CD1c-positive myeloid dendritic cell (primary cell): ENCODE measurements around the gene C9.
"Not testable (repeated sequence)": the region's sequence is repeated elsewhere in the genome, so short reads cannot be mapped to it uniquely, and the experiment has no call there.

ENCODE experiments used
- DNase-seq: peaks from one replicate; pipeline ENCODE4 v3.0.0-alpha.2; 2016; ENCODE audit errors: extremely low spot score

C9 gene

DNA sequence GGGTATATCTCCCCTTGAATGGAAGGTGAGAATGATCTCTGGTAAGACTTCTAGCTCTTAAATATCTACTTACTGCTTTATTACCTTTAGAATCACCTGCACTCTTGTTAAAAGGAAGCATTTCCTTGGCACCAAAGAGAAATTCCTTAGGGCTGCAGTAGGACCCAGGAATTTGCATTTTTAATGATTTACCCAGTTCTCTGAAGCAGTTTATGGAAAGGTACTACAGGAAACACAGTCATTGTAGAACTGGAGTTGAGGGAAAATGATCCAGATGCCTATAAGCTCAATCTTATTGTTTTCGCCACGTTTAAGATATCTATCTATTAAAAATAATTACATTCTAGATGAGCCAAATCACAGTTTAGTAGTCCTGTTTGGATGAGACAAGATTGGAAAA, 9.5 kb upstream of the C9 start:
- no peak for DNase-seq

DNA sequence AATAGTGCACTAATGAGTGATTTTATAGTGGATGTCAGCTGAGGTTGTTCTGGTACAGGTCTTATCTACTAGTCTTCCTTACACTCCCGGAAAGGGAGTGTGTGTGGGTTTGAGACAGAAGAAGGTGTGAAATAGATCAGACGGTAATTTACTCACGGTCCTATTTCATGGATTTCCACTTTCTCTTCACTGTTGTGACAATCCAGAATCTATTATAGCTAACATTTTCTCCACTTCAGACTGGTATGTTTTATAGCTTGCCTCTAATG, 7.0 kb upstream of the C9 start:
- DNase-seq, result no peak

DNA sequence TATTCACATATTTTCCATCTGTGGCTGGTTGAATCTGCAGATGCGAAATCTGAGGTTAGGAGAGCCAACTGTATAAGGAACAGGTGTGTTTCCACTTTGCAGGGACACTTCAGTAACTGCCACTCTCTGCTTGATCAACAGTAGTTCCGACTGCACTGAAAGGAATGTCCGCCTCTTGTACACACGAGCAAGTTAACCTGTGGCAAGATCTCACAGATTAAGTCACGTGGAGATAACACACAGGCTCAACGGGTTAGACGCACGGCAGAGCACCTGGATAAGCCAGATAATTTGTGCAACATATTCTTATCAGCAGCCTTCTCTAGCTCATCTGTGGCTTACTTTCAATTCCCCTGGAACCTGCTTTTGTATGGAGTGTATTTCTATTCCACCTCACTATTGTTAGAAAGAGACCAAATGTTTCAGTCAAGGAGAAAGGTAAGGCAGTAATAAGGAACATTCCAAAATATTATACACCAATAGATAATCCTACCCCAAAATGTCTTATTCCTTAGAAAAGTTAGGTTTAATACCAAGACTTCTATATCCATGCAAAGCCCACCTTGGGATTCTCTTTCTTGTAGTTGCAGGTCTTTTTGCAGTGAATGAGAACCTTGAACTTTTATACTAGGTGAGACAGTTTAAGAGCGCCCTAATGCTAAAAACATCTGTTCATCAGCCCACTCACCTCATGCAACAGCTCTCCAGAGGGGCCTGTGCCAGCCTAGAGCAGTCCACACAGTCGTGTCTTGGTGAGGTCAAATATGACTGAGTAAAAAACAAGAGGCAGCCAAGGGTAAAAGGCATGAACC, 6.5 kb upstream of the C9 start:
- no peak for DNase-seq

DNA sequence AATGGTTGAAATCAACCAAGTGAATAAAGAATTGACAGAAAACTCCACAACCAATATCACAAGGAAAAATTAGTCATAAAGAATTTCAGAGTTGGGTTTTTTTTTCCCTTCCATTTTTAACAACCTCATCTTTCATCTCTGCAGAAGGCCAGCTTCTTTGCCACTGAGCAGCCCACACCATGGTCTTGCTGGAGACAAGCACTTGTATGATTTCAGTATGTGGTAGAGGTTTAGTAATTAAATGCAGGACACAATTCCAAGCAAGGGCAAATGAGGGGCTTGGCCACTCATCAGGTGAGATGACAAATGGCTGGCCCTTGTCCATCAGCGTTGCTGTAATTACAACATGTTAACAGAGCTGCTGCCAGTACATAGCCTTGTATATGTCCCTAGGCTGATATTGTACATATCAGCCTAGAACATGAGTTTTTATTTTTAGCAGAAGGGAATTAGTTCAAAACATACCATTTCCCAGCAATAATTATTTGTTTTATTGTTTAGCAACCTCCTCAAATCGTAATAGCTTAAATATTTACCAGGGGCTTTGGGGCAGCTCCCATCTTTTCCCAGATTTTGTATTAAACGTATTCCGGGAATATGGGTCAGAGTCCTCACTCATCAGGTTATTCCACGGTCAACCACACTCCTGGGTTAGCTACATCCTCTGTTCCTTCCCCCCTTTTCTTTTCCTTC, 5.0 kb upstream of the C9 start:
- DNase-seq, result no peak

DNA sequence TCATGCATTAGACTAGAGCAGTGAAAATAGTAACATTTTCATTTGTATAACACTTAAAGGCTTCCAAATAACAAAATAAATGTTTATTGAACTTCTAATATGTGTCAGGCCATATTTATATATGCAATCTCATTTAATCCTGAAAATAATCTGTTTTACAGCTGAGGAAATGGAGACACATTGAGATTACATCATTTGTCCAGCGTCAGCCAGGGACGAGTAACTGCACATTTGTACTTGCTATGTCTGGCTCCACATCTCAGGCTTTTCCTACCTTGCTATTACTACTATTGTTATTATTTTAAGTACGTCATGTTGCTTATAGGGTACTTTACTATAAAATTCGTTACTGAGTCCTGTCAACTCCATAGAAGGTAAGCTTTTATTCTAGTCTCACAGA, 3.8 kb upstream of the C9 start:
- no peak for DNase-seq

DNA sequence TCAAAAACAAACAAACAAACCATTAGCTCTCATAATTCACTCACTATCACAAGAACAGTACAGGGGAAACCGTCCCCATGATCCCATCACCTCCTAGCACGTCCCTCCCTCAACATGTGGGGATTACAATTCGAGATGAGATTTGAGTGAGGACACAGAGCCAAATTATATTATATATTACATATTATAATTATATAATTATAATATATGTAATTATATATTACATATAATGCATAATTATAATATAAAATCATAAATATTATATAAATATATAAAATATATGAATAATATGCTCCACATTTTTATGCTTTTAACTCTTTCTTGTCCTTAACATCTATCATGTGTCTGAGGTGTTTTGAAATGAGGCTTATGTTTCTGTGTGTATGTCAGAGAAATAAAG, 3.4 kb upstream of the C9 start:
- no peak for DNase-seq

DNA sequence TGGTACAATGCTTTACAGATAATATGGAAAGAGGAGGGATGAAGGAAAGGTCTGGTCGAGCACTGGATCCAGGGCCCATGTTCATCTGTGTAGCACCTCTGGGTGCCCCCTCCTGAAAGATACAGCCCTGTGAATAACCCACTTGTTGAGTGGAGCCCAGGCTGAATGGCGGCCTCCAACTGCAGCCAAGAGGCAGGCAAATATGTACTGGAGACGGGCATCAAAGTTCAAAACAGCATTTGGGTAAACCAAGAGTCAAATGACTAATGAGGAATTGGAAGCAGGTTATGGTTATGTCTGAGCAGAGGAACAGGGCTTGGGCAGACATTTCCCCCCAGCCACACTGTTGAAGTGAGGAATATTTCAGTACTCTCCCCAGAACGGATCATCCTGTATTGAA, 1.1 kb downstream of the C9 start:
- no peak for DNase-seq

DNA sequence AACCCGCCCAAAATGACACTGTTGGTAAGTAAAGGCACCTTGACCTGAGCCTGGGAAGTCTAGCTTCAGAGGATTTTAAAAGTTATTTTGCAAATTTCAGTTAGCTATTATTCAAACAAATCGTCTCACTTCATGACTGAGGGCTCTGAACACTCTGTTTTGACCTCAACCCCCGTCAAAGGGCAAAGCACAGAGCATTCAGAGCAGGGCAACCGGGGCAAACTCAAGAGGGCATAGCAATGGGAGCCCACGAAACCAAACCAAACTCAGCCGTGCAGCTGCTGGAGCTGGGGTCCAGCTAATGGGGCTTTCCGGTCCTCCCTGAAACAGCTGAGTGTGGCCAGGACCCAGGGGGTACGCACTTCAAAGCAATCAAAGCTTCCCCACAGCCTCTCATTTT, 1.6 kb downstream of the C9 start:
- no peak for DNase-seq

DNA sequence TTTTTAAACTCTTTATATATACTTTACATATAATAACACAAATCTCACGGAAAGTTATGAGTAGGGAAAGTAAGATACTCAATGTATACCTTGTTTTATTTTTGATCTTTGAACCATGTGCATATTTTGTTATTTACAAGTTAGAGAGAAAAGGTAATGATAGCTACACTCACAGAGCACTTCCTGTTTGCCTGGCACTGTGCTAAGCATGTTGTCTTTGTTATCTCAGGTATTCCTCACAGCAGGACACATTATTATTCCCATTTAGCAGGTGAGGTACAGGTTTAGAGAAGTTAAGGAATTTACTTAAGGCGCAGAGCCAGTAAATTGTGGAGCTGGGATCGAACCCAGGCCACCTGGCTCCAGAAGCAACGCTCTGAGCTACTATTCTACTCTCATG, 3.0 kb downstream of the C9 start:
- no peak for DNase-seq

DNA sequence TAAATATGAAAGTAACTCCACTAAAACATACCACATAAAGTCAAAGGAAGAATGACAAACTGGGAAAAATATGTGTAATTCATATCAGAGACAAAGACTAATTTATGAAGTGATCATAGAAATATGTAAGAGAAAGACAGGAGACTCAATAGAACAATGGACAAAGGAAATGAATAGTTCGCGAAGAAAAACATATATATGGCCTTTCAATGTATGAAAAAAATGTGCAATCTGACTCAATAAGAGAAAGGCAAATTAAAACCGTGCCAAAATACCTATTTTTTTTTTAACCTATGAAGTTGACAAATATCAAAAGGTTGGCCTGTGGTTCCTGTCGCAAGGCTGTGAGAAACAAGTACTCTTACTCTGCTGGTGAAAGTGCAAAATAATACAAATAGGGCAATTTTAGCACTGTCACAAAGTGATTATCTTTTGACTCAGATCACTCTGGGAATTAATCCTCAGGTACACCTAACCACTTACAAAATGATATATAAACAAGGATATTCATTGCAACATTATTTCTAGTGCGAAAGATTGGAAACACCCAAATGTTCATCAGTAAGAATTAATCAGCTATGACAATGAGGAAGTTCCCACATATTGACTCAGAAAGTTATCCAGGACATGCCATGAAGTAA, 3.7 kb downstream of the C9 start:
- no peak for DNase-seq

DNA sequence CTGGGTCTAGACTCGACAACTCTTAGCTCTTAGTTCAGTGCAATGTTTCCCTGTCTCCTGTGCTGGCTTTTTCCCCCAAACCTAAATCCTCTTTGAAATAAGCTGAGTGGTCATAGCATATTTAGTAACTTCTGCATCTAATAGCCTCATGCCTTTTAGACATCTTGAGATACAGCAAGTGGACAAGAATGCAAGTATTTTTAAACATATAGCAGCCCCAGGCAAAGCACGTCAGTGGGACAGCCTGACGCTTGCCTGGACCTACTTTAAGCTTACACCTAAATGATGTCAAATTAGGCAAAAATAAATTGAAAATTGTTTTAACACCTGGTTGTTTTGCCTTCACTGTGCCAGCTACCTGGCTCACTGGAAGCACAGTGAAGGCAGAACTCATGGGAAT, 8.0 kb downstream of the C9 start:
- no peak for DNase-seq

DNA sequence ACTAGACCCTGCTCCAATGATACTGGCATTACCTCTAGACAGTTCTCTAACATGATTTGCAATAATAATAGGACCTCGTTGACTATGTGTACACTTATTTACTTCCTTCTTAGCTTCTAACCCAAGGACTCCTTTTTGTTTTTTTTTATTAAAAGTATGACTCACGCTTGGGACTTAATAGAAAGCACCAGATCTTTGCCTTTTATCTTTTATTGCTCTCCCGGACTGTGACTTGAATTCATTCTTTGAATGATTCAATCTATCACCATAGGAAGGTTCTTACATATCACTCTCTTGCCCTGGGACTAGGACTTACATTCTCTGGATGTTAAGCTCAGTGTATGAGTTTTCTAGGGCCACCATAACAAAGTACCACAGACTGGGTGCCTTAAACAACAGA, 9.0 kb downstream of the C9 start:
- DNase-seq, result no peak

DNA sequence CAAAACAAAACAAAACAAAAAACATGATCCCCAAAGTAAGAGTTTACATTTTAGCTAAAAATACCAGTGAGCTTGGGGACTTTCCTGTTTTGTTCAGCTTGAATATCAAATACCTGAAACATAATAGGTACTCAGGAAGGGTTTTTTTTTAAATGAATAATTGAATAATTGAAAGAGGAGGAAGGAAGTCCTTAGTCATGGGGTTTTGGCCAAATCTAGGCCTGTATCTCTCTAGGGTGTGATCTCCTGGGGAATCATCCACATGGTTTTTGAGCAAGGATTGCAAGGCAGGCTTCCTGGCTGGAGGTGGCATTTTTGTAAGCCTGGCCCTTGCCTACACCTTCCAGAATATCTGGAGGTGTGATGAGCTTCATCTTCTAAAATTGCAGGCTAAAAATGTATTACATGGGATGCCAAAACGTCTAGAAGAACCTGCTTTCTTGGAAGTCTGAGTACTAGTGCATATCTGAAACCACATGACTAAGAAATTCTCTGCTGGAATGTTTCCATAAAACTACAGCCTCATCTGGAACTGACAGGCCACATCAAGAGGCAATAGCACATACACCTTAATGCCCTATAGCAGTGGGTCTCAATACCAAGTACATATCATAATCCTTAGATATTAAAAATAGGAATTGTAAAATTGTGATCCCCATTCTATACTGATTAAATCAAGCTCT, 10.4 kb downstream of the C9 start:
- no peak for DNase-seq

DNA sequence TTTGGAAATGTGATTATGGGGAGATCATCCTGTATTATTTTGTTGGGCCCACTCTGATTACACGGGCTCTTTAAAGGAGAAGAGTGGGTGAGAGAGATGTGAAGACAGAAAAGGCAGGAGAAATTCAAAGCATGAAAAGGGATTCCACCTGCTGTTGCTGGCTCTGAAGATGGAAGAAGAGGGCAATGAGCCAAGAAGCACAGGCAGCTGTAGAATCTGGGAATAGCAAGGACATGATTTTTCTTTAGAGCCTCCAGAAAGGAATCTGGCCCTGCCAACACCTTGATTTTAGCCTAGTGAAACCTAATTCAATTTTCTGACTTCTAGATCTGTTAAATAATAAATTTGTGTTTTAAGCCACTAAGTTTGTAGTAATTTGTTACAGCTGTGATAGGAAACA, 11.3 kb downstream of the C9 start:
- no peak for DNase-seq

DNA sequence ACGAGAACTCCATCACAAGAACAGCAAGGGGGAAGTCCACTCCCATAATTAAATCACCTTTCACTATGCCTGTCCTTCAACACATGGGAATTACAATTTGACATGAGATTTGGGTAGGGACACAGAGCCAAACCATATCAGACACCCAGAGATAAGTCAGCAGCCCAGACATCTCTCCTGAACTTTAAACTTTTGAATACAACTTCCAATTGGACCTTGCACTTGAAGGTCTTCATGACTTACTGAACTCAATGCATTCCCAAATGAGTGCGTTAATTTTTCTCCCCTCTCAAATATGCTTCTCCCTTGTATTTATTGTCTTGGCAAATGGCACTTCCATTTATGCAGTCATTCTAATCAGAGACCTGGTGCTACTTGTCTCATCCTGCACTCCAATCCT, 12.1 kb downstream of the C9 start:
- no peak for DNase-seq

DNA sequence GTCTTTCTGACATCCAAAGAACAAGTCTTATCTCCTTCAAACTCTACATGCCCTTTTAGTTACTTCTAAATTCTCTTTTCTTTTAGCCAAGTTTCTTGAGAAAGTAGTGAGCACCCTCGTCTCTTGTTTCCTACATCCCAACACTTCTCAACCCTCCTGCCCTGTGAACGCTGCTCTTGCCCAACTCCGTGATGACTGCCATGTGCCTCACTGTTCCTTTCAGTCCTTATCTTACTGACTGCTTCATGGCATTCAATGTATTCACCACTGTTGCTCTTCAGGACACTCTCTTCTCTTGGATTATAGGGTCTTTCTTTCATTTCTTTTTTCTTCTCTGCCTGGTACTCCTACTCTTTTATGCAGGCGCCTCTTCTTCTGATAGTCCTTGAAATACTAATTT, 14.8 kb downstream of the C9 start:
- DNase-seq, result no peak

DNA sequence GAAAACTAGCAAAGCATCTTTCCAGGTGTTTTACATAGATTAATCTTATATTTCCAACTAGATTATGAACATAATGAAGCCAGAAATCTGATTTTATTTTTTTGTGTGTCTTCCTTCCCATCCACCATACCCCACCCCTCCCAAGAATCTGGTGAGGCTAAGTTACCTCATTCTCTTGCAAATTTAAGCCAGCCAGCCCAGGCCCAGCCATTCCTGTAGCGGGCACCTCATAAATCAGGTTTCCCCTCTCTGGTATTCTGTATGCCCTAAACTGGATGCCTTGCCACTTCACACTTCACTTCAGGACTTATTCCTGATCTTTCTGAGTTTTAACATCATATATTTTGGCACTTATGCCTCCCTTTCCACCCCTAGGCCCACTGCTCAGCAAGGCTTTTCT, 21.8 kb downstream of the C9 start:
- no peak for DNase-seq

DNA sequence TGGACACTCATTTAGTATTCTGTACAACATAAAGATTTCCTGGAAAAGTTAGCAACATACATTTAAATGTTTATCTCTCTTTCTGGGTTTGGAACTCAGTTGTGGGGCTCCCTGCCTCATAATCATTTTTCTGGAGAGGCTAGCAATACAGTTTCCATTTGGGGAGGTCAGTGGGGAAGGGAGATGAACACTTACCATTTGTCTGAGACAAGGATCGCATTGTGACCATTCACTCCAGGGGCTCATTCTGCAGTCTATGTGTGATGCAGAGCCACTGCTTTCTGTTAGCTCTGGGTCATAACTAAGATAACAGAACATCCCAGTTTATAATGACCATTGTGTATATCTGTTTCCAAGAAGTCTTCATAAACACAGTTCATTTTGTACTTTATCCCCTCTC, 22.4 kb downstream of the C9 start:
- no peak for DNase-seq

DNA sequence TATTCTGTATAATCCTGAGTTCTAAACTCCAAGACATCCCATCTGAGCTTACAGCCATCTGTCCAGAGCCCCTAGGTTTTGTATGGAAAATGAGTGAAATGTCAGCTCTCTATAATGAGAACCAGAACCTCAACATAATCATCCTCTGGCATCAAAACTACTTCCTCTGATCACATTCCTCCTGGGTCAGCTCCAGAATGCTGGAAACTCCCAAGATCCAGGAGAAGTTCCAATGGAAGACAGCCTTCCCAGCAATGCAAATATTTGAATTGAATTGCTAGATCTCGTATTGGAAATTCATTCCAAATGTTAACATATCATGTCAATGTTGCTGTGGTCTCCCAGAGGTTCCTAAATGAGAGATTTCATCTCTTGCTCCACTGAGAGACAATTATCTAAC, 23.8 kb downstream of the C9 start:
- no peak for DNase-seq

DNA sequence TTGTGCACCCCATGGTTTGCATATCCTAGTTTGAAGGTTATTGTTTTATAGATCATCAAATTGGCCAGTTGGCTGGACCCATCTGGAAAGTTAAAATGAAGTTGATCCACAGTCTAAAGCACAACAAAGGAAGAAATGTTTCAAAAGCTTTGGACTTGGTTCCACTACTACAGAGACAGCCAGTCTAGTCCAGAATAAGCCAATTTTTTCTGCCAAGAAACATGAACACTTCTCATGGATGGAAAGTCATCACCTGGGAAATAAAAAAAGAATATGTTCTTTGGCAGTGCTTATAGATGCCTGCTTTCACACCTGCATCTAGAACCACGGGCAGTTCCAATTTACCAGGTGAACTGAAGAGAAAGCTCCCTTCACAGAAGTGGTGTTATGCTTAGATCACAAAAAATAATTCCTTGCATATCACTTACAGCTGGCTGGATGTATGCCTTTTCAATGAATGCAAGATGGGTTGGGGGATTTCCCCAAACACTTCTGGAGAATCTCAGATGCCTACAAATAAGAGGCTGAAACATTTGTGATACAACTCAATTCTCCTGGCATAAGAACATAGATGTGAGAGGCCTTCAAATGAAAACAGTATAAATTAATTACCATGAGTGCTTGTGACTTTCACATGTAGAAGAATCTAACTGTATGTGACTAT, 26.9 kb downstream of the C9 start:
- DNase-seq, result no peak

DNA sequence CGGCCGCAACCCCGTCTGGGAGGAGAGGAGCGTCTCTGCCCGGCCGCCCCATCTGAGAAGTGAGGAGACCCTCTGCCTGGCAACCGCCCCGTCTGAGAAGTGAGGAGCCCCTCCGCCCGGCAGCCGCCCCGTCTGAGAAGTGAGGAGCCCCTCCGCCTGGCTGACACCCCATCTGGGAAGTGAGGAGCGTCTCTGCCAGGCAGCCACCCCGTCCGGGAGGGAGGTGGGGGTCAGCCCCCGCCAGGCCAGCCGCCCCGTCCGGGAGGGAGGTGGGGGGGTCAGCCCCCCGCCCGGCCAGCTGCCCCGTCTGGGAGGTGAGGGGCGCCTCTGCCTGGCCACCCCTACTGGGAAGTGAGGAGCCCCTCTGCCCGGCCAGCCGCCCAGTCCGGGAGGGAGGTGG, 30.0 kb downstream of the C9 start:
- not testable (repeated sequence) for DNase-seq

DNA sequence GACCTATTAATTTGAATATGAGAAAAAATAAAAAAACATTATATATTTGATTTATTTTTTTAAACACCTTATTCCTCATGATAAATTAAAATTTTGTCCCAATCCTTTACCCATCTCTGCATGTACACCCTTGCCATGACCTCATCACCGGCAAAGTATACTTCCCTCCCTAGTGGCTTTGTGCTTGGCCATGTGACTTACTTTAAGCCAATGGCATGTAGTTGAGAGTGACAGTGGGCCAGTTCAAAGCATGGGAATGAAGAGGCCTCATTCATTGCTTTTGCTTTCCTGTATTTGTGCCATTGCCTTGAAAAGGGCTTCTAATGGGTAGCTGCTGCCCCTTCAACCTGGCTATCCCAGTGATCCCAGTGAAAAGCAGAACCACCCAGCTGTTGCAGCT, 31.2 kb downstream of the C9 start:
- no peak for DNase-seq
